Measurements from ENCODE around the gene SMTNL1. TPM values are rescaled to one million over a fixed set of nuclear protein-coding genes. Genes with fewer than 3 reads are reported as not detected.

The SMTNL1 gene
- total RNA-seq, 1 donor from 2014 or later, result 45.2 TPM

GRCh38 chr11:57545883-57546282 lies 8.5 kb downstream of the SMTNL1 start:
- no peak for DNase-seq (ENCODE audit: low spot score)
- Mint-ChIP-seq H3K27ac (ENCODE audit: unreplicated experiment) (no peak overlapping the region), H3K36me3 (ENCODE audit: low read depth, unreplicated experiment) (peaks cover 24% of the 10 kb centered on the region), H3K9me3 (ENCODE audit: unreplicated experiment) (no peaks in the 10 kb centered on the region), H3K4me3 (ENCODE audit: unreplicated experiment) (no peak overlapping the region), H3K4me1 (ENCODE audit: unreplicated experiment) (peaks cover 12% of the 10 kb centered on the region), H3K27me3 (ENCODE audit: unreplicated experiment) (peaks cover 3% of the 10 kb centered on the region)
- TF ChIP-seq CTCF (IDR thresholded peaks at IDR 0.05; ENCODE audit: unreplicated experiment), result no peak

GRCh38 chr11:57546451-57546850 lies 9.1 kb downstream of the SMTNL1 start:
- no peak for DNase-seq (ENCODE audit: low spot score)
- Mint-ChIP-seq H3K9me3 (ENCODE audit: unreplicated experiment) (no peaks in the 10 kb centered on the region), H3K4me1 (ENCODE audit: unreplicated experiment) (peaks cover 9% of the 10 kb centered on the region), H3K27me3 (ENCODE audit: unreplicated experiment) (peaks cover 3% of the 10 kb centered on the region), H3K4me3 (ENCODE audit: unreplicated experiment) (no peak overlapping the region), H3K27ac (ENCODE audit: unreplicated experiment) (no peak overlapping the region), H3K36me3 (ENCODE audit: low read depth, unreplicated experiment) (peaks cover 24% of the 10 kb centered on the region)
- TF ChIP-seq CTCF (IDR thresholded peaks at IDR 0.05; ENCODE audit: unreplicated experiment), result no peak

DNA sequence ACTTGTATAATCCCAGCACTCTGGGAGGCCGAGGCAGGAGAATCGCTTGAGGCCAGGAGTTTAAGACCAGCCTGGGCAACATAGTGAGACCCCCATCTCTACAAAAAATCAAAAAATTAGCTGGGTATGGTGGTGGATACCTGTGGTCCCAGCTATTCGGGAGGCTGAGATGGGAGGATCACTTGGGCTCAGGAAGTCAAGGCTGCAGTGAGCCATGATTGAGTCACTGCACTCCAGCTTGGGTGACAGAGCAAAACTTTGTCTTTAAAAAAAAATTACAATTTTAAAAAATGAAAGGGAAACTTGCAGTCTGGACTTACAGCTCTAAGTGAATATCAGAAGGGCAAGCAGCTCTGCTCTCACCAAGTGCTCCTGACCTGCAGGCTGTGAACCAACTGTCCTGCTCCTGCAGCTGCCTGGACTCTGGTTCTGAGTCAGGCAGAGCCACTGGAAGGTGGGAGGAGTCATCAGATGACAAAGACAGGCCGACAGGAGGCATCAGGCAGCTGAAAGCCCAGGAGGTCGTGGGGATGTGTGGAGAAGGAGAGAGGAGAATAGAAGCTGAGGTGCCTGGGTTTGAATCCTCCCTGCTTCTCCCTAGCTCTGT lies 9.6 kb downstream of the SMTNL1 start:
- Mint-ChIP-seq H3K27me3 (ENCODE audit: unreplicated experiment) (peaks cover 4% of the 10 kb centered on the region), H3K27ac (ENCODE audit: unreplicated experiment) (no peak overlapping the region), H3K4me3 (ENCODE audit: unreplicated experiment) (no peak overlapping the region), H3K9me3 (ENCODE audit: unreplicated experiment) (no peaks in the 10 kb centered on the region), H3K36me3 (ENCODE audit: low read depth, unreplicated experiment) (peaks cover 26% of the 10 kb centered on the region), H3K4me1 (ENCODE audit: unreplicated experiment) (peaks cover 9% of the 10 kb centered on the region)
- no peak for TF ChIP-seq CTCF (IDR thresholded peaks at IDR 0.05; ENCODE audit: unreplicated experiment)
- no peak for DNase-seq (ENCODE audit: low spot score)

- Mint-ChIP-seq H3K36me3 (ENCODE audit: low read depth, unreplicated experiment) (peaks cover 28% of the 10 kb centered on the region), H3K4me1 (ENCODE audit: unreplicated experiment) (peaks cover 2% of the 10 kb centered on the region), H3K9me3 (ENCODE audit: unreplicated experiment) (no peaks in the 10 kb centered on the region), H3K27me3 (ENCODE audit: unreplicated experiment) (peaks cover 4% of the 10 kb centered on the region), H3K27ac (ENCODE audit: unreplicated experiment) (no peak overlapping the region), H3K4me3 (ENCODE audit: unreplicated experiment) (no peak overlapping the region)
- DNase-seq (ENCODE audit: low spot score), result no peak
- no peak for TF ChIP-seq CTCF (IDR thresholded peaks at IDR 0.05; ENCODE audit: unreplicated experiment)
Observed at GRCh38 chr11:57547854-57548377, 10.5 kb downstream of the SMTNL1 start.

- DNase-seq (ENCODE audit: low spot score), result no peak
- no peak for TF ChIP-seq CTCF (IDR thresholded peaks at IDR 0.05; ENCODE audit: unreplicated experiment)
- Mint-ChIP-seq H3K4me1 (ENCODE audit: unreplicated experiment) (no peaks in the 10 kb centered on the region), H3K27me3 (ENCODE audit: unreplicated experiment) (peaks cover 4% of the 10 kb centered on the region), H3K36me3 (ENCODE audit: low read depth, unreplicated experiment) (peaks cover 32% of the 10 kb centered on the region), H3K9me3 (ENCODE audit: unreplicated experiment) (no peaks in the 10 kb centered on the region), H3K27ac (ENCODE audit: unreplicated experiment) (no peak overlapping the region), H3K4me3 (ENCODE audit: unreplicated experiment) (no peak overlapping the region)
Observed at GRCh38 chr11:57549983-57550382, 12.6 kb downstream of the SMTNL1 start.

Data from endothelial cell (in vitro differentiated cells).